ENCODE data around the gene RHOBTB3.
"Not testable (repeated sequence)": the region's sequence is repeated elsewhere in the genome, so short reads cannot be mapped to it uniquely, and the experiment has no call there.

The RHOBTB3 gene

GRCh38 chr5:95730730-95731570, at the start of gene RHOBTB3:
TSS of gene RHOBTB3 (plus strand) at chr5:95731336. CDS start at chr5:95731683, 347 bp downstream.
- peak in 1 of 3 experiments; percentile 4 for DNase-seq (ENCODE audit: low read depth in 2 of 3, low spot score in 2 of 3)

GRCh38 chr5:95682891-95683290, 48.2 kb upstream of the RHOBTB3 start, which contains the start of gene SPATA9:
TSS of gene SPATA9 (minus strand) at chr5:95682991. CDS start at chr5:95682854, 137 bp downstream.
- DNase-seq (ENCODE audit: low read depth in 2 of 3, low spot score in 2 of 3): no peak

GRCh38 chr5:95684361-95684760, 46.8 kb upstream of the RHOBTB3 start:
- DNase-seq (ENCODE audit: low read depth in 2 of 3, low spot score in 2 of 3): no peak

GRCh38 chr5:95686651-95687050, 44.5 kb upstream of the RHOBTB3 start:
- DNase-seq (ENCODE audit: low read depth in 2 of 3, low spot score in 2 of 3): no peak

- no peak for DNase-seq (ENCODE audit: low read depth in 2 of 3, low spot score in 2 of 3)
Observed at GRCh38 chr5:95689680-95690079, 41.5 kb upstream of the RHOBTB3 start.

- DNase-seq (ENCODE audit: low read depth in 2 of 3, low spot score in 2 of 3): no peak
Observed at GRCh38 chr5:95690333-95690732, 40.8 kb upstream of the RHOBTB3 start.

- DNase-seq (ENCODE audit: low read depth in 2 of 3, low spot score in 2 of 3): no peak
Observed at GRCh38 chr5:95697781-95698681, 33.1 kb upstream of the RHOBTB3 start.

- DNase-seq (ENCODE audit: low read depth in 2 of 3, low spot score in 2 of 3): no peak
Observed at GRCh38 chr5:95699337-95699736, 31.8 kb upstream of the RHOBTB3 start.

GRCh38 chr5:95701074-95701473, 30.1 kb upstream of the RHOBTB3 start:
- no peak for DNase-seq (ENCODE audit: low read depth in 2 of 3, low spot score in 2 of 3)

- no peak for DNase-seq (ENCODE audit: low read depth in 2 of 3, low spot score in 2 of 3)
Observed at GRCh38 chr5:95704150-95704549, 27.0 kb upstream of the RHOBTB3 start.

GRCh38 chr5:95706196-95706595, 24.9 kb upstream of the RHOBTB3 start:
- not testable (repeated sequence) for DNase-seq (ENCODE audit: low read depth in 2 of 3, low spot score in 2 of 3)

GRCh38 chr5:95707055-95707454, 24.1 kb upstream of the RHOBTB3 start:
- DNase-seq (ENCODE audit: low read depth in 2 of 3, low spot score in 2 of 3): no peak

GRCh38 chr5:95707534-95708188, 23.5 kb upstream of the RHOBTB3 start:
- not testable (repeated sequence) for DNase-seq (ENCODE audit: low read depth in 2 of 3, low spot score in 2 of 3)

- DNase-seq (ENCODE audit: low read depth in 2 of 3, low spot score in 2 of 3): no peak
Observed at GRCh38 chr5:95708876-95709275, 22.3 kb upstream of the RHOBTB3 start.

GRCh38 chr5:95709967-95710650, 21.0 kb upstream of the RHOBTB3 start:
- no peak for DNase-seq (ENCODE audit: low read depth in 2 of 3, low spot score in 2 of 3)

GRCh38 chr5:95710651-95711500, 20.3 kb upstream of the RHOBTB3 start:
- DNase-seq (ENCODE audit: low read depth in 2 of 3, low spot score in 2 of 3): not testable (repeated sequence)

GRCh38 chr5:95711501-95712346, 19.4 kb upstream of the RHOBTB3 start:
- DNase-seq (ENCODE audit: low read depth in 2 of 3, low spot score in 2 of 3): no peak

- no peak for DNase-seq (ENCODE audit: low read depth in 2 of 3, low spot score in 2 of 3)
Observed at GRCh38 chr5:95712347-95712958, 18.7 kb upstream of the RHOBTB3 start.

Measured in activated CD8-positive, alpha-beta memory T cell treated with anti-CD3 and anti-CD28 coated beads for 48 hours (primary cell).